NCI-H146 (cell line): ENCODE measurements around the gene PARN.
"Not testable (repeated sequence)": the region's sequence is repeated elsewhere in the genome, so short reads cannot be mapped to it uniquely, and the experiment has no call there.

Experiments used
- DNase-seq: peaks from one replicate; lab custom pipeline; 2025; lab: John Stamatoyannopoulos, UW

Gene PARN

DNA sequence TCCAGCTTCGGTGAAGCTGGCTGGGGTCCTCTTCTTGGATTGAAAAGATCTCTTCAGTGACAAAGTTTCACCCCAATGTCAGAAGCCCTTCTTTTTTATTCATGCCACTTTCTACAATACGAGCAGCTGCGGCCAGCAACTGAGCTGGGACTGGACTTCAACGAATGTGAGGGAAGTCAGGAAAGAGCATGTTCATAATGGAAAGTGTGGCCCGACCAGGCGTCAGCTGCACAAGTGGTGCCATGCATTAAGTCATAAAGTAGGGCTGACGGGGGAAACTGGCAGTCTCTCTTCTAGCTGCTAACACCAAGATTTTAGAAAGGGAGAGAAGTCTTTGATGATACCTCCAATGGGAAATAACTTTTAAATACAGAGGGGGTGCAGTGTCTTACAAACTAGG lies 192.6 kb downstream of the PARN start:
- DNase-seq: no peak

DNA sequence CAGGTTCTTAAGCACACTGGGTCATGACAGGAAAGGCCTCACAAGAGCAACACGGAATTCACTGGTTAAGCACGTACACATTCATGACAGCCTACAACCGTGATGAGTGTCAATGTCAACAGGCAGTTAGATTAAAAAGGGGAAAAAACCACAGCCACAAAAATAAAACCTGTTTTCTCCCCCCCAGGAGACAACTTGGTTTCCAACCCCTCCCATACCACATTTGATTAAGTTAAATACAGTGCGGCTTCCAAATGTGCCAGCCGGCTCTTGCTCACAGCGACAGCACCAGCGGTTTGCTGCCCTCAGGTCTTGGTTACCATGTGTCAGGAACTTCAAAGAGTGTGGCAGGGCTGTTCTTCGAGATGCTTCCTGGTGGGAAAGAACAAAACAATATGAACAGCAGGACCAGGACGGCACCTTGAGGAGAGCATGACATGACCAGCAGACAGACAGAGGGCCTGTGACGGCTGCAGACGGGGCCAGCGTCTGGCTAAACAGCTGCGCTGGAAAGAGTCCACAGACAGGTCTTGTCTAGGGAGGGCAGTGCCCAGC lies 193.6 kb downstream of the PARN start:
- DNase-seq: no peak

DNA sequence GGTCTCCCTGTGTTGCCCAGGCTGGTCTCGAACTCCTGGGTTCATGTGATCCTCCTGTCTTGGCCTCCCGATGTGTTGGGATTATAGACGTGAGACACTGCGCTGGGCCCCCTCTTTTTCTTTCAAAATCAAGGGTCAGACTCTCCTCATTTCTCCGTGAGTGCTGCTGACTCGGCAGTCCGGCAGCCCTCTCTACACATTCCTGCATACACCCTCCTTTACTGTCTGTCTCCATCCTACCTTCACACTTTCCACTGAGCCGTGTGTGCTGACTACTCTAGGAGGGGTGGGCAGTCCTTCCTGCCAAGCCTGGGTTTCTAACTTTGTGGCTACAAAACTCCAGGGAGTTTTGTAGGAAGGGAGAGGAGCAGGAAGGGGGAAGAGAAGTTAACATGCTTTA lies 195.2 kb downstream of the PARN start:
- no peak for DNase-seq

DNA sequence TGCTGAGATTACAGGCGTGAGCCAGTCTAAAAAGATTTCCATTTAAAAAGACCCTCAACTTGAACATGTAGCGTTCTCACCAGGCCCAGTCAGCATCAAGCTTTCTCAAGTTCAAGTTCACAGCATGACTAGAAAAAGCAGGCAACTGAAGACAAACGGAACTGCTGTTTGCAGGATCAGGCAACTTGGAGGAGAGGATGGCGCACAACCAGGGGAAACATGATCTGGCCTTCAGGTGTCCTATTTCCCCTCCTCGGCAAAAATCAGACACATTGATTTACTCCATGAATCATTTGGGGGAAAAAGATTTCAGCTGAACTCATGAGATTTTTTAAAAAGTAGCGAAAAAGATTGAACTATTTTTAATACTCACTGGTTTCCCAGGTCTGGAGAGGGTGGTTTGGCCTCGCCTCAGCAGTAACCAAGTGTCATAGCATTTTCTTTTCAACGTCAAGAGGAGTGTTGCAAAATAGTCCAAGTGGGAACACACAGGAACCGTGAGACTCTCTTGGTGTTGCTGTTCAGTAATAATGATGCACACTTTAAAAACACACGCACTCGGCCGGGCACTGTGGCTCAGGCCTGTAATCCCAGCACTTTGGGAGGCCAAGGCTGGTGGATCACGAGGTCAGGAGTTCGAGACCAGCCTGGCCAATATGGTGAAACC lies 201.0 kb downstream of the PARN start:
- DNase-seq: not testable (repeated sequence)

DNA sequence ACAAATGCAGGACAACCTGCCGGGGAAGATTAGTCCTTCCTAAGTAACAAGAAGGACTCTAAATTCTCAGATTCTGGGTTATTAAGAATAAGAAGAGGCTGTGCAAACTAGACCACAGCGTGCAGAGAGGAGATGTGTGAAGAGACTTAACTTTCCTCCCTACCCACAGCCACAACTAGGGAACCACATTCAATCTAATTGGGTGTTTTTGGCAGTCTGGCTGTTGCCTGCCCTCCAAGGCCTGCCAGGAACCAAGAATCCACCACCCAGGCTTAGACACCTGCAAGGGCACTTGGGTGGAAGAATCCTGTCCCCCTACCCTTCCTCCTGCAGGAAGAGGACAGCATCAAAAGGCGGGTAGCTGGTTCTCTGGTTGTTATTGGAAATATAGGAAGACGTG lies 202.0 kb downstream of the PARN start:
- no peak for DNase-seq

DNA sequence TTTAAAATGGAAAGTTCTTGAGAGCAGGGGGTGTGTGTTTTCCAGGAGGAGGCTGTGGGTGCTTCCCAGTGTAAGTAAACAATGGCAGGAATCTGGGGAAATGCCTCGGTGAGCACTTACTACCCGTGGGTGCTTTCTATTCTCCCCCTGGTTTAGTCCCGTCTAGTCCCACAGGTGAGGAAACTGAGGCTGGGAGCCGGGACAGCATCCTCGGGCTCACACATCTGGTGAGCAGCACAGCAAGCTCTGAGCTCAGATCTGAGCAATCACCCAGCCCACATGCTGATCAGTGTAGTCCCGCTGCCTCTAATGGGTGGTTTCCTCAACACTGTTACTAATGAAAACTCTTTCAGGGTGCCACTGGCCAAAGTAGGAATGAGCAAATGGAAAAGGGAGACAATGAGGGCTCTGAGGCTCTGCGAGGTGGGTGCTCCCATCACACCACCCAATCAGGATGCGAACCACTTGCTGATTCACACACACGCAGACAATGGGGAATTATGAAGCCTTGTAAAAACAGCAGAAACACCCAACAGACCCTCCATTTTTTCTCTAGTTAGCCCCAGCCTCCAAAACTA lies 202.6 kb downstream of the PARN start:
- DNase-seq: no peak

DNA sequence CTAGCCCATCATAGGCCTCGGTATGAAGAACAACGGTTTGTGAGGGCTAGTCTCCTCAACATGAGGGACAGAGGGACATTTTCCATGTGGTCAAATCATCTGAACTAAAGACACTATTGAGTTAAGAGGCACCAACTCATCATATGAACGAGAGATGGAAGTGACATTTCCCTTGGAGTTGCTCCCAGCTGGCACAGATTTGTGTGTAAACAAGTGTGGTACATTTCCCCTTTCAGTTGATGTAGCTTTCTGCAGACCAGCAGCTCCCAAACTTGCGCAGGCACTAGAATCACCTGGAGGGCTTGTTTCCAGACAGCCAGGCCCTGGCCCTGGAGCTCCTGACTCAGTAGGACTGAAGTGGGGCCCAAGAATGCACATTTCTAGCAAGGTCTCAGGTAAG lies 205.5 kb downstream of the PARN start:
- DNase-seq: no peak

DNA sequence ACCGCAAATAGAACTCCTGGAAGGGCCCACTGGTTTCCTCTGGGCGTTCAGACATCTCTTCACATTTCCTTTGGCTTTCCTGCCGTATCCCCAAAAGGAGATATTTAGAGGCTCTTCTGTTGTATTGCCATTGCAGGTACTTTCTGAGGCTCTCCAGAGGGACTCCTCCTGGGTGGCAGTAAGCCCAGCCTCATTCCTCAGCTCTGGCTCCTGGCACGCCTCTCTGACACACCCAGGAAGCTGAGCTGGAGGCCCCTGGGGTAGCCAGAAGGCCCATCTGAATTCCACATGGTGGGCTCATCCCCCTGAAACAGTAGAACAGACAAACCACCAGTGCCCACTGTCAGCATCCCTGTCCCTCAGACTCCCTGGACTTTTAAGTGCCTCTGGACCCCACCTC lies 206.7 kb downstream of the PARN start:
- no peak for DNase-seq

DNA sequence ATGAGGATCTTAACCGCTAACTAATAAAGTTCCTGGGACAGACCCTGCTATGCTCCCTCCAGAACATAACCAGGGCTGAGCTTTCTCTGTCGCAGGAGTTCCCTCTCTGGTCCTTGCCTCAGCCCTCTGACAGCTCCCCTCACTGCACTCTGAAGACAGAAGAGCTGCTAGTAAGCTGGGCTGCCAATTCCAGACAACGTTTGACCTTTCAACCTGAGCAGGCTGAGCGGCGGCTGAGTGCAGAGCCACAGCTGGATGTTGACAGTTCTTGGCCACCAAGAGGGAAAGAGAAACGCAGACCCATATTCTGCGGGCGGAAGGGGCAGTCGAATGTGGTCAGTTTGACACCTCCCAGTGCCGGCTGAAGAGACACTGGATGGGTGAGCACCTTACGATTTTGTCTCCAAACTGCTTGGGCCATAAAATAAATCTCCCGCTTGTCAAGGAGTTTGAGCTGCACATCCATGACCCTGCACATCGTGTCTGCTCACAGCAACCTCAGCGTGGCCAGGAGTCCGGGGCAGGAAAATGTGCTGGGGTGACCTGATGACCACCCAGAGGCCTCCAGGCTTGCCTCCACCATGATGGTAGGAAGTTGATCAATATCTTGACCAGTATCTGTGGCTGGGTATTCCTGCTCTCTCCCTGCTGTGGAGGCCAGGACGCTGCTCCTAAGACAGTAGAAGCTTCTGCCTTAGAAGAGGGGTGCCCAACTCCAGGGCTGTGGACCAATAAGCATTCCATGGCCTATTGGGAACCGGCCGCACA lies 209.2 kb downstream of the PARN start:
- no peak for DNase-seq

DNA sequence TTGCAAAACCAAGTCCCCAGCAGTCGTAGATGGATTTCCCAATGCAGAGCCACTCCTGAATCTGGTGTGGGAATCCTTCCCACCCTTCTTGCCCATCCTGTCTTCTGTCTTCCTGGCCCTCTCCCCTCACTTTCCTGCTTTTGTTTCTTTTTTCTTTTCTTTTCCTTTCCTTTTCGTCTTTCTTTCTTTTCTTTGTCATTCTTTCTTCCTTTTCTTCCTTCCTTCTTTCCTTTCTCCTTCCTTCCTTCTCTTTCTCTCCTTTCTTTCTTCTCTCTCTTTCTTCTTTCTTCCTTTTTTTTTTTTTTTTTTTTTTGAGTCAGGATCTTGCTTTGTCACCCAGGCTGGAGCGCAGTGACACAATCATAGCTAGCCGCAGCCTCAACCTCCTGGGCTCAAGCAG lies 209.8 kb downstream of the PARN start:
- DNase-seq: not testable (repeated sequence)

DNA sequence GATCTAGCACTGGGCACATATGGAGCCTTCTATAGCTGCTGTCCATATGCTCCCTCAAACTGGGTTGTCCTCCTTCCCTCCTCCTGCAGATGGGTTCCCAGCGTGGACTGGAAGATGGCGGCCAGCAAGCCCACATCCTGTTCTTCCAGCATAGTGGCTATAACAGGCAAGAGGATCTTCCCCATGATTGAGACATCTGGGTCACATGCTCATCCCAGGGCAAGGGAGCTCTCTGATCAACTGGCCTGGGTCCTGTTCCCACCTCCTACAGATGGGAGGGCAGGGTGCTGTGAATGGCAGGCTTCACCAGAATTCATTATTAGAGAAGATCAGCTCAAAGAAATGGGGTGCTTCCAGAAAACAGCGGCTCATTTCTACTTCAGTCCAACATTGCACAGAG lies 210.2 kb downstream of the PARN start:
- DNase-seq: no peak

DNA sequence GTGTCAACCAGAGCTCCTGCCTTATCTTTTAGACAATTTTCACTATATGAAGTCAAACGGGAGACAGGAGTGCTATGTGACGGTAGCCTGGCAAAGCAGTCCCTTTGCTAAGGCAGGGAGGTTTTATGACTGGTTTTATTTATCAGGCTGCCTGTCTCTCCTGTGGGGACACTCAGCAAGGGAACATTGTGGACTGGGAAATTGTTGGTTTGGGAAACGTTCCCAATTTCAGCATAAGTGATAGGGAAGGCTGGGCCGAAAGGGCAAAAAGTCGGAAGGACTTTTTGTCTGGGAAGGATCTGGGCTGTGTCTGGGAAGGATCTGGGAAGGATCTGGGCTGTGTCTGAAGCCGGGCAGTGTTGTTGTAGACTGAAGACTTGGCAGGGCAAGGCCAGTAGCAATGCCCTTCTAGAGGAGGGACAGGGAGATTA lies 211.2 kb downstream of the PARN start:
- no peak for DNase-seq

DNA sequence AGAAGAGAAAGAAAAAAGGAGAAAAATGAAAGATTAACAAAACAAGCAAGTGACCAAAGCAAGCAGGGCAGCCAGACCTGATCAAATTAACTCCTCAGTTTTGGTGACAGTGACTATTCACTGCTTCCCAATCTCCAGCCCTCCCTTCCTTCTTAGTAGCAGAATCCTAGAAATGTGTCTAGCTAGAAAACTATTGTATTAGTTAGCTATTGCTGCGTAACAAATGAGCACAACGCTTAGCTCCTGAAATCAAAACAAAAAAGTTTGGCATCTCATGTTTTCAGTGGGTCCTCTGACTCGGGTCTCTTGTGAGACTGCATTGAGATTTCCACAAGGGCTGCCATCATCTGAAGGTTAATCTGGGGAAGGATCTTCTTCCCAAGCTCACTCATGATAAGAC lies 213.9 kb downstream of the PARN start:
- DNase-seq: no peak

DNA sequence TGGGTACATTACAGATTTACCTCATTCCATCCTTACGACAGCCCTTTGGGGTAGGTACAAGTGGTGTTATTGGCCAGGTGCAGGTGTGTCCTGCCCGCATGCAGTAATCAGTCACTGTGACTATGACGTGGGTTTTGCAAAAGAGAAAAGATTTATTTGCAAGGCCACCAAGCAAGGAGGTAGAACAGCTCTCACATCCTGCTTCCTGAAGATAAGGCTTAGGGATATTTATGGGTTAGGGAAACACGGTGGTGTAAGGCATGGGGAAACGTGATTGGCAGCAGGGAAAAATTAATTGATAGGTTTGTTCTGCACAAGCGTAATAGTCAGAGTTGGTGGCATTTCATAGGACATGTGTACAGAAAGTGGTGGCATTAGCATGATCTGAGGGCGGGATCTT lies 214.8 kb downstream of the PARN start:
- DNase-seq: no peak

DNA sequence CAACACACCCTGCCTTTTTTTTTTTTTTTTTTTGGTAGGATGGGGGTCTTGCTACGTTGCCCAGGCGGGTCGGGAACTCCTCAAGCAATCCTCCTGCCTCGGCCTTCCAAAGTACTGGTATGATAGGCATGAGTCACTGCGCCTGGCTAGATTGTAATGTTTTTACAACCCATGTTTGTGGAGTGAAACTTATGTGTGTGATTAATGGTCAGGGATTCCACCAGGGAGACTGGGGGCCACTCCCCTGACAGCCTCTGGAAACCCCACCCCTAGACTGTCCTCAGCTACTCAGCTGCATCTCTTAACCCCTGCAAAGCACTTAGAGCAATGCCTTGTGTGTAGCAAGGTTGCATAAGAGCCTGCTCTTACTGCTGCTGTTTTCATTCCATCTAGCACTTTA lies 220.5 kb downstream of the PARN start:
- DNase-seq: no peak

DNA sequence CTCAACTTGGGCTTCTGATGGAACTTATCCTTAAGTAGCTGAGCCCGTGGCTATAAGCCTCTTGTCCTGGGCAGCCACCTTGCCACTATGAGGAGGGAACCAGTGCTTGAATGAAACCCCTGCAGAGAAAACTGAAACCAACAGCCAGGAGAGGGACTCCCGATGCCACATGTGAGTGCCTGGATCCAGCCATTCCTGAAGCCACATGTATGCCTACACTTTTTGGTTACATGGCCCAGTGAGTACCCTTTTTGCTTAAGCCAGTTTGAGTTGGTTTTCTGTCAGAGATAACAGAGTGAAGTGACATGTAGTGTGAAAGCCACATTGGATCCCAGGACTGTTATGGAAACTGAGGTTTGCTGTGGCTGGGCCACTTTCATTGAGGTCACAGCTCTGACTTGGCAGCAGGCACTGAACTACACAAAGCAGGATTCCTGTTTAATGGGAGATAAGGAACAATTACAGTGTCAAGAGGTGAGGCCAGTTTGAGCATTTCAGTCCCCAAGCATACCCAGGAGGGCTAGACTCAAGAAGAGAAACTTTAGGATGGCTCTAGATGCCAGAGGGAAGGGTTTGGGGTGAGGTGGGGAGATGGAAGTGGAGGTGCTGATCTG lies 222.2 kb downstream of the PARN start:
- no peak for DNase-seq

DNA sequence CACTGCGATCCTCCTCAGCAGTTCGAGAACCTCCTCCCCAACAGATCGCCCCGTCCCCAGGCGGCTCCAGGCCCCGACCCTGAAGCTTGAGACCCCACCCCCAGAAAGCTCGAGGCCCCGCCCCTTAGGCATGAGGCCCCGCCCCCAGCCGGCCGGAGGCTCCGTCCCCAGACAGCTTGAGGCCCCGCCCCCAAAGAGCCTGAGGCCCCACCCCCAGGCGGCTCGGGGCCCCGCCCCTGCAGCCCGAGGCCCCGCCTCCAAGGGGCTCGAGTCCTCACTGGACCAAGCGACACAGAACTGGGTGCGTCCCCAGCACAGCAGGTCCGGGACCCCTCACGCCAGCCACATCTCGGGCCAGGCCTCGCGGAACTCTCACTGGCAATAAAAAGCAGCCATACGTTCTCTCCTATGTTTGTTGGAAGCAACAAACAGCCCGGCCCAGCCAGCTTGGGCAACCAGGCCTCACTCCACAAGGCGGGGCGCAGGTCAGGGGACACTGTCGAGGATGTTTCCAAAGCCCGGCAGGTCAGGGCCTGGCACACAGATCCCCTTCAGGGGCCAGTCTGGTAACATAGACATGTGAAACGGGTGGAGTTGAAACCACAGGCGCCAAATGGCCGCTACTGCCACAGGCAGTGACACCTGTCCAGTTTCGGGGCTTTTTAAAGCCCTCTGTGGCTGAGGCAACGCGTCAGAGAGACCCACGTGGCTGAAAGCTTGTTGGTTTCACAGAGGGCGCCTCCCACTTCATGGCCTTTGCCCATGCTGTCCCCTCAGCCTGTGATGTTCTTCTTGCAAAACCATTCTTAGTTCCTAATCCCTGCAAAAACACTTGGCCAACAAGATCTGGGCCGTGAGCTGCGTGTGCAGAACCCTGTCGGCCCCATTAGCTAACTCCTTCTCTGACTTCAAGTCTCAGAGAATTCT lies 224.2 kb downstream of the PARN start:
- no peak for DNase-seq

DNA sequence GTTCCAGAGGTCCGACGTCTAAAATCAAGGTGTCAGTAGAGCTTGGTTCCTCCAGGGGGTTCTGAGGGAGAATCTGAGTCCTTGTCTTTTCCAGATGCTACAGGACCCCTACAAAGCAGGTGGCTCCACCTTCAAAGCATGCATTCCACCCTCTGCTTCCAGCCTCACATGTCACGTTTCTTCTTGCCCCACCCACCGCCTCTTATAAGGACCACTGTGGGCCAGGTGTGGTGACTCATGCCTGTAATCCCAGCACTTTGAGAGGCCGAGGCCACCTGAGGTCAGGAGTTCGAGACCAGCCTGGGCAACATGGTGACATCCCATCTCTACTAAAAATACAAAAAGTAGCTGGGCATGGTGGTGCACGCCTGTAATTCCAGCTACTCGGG lies 227.1 kb downstream of the PARN start:
- DNase-seq: not testable (repeated sequence)

DNA sequence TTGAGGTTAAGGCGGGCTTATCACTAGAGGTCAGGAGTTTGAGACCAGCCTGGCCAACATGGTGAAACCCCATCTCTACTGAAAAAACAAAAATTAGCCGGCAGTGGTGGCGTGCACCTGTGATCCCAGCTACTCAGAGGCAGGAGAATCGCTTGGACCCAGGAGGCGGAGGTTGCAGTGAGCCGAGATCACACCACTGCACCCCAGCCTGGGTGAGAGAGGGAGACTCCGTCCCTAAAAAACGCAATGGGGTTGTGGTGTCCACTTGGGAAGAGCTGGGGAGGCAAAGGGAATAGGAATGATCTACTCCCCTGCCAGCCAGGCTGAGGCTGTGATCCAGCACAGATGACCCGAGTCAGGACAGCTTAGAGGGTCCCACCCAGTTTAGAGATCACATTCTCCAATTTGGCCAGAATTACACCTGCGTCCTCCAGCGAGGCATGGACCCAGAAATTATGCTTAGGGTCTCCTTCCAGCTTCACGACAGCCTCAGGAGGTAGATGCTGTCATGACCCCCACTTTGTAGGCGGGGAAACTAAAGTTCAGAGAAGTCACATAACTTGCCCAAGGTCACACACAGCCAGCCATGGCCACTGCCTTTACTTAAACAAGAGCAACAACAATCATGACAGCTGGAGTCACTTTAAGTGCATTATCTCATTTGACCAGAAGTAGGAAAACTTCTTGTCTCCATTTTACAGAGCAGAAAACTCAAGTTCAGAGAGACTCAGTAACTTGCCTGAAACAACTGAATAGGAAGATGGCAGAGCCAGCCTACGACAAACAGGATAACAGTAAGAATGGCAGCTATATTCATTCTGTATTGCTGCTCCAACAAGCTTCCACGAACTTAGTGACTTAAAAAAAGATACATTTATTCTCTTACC lies 227.7 kb downstream of the PARN start:
- DNase-seq: not testable (repeated sequence)

DNA sequence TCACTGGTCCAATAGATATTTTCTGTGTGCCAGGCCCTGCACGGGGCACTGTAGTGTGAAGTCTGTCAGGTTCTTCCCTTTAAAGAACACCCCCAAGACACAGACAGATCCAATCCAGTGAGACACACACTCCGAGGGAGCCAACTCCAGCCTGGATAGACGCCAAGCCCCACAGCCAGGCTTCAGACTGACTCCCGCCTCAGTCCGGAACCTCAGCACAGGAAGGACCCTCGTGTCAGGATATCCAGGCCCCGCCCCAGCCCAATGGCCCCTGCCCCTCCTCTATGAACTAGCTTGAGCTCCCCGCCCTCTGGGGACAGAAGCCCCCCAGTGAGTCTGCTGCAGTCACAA lies 228.4 kb downstream of the PARN start:
- DNase-seq: not testable (repeated sequence)
